KOPT-K1 (cell line): ENCODE measurements around the gene LZTS2.

Experiments
- H3K27ac ChIP-seq: fragments of 200-600 bp; sonication (generic); 2 replicates; pipeline ENCODE4 v1.5.1; 2016; ENCODE audit warnings: antibody characterized with exemption, mild to moderate bottlenecking, low read depth, low read length; ENCODE audit not compliant: poor library complexity, severe bottlenecking
- H3K36me3 ChIP-seq: fragments of 200-600 bp; sonication (generic); 2 replicates; pipeline ENCODE4 v1.5.1; 2017; ENCODE audit warnings: antibody characterized with exemption, mild to moderate bottlenecking, low read length, moderate library complexity; ENCODE audit not compliant: insufficient read depth
- H3K9me3 ChIP-seq: fragments of 200-600 bp; sonication (generic); 2 replicates; pipeline ENCODE4 v1.5.1; 2017; ENCODE audit warnings: antibody characterized with exemption, low read length, mild to moderate bottlenecking; ENCODE audit not compliant: insufficient read depth, poor library complexity, severe bottlenecking

The LZTS2 gene

GRCh38 chr10:100999742-101000126 is at the start of gene LZTS2:
TSS of gene LZTS2 (plus strand) at chr10:100999808. CDS start at chr10:101002539, 2,731 bp downstream.
- Histone ChIP-seq H3K36me3 (peaks cover 3% of the 10 kb centered on the region), H3K27ac (peak within 1 kb of the TSS; percentile 33), H3K9me3 (no peaks in the 10 kb centered on the region)

GRCh38 chr10:100960251-100960650 is 39.4 kb upstream of the LZTS2 start:
- H3K36me3 ChIP-seq, result peaks cover 97% of the 10 kb centered on the region
- H3K27ac ChIP-seq, result no peak overlapping the region
- no peaks in the 10 kb centered on the region for H3K9me3 ChIP-seq

DNA sequence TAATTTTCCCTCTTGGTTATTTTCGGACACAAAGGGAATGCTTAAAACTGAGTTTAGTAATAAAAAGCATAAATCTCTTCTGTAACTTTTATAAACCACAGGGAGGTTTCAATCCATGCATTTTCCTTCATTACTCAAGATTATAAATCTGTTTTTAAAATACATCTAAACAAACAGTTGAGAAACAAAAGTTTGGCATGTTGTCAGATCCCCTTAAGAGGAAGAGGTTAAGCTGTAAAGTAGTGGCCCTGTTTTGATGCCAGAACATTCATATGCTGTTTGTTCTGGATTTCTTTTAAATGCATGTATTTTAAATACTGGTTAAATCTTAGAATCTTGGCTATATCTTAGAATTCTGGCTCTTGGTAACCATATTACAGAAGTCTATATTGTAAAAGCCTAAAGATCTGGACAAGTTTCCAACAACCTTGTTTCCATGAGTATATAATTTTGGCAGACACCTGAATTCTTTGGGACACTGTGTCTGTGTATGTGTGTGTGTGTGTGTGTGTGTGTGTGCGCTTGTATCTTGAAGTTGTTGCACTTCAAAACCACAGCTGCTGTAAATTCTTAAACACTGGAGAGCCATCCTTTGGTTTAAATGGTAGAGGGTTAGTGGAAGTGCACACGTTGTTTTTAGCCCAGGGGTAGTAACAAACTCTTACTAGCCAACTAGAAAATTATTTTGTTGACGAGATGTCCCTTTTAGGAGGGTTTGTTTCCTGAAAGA is 37.1 kb upstream of the LZTS2 start:
- Histone ChIP-seq H3K9me3 (no peaks in the 10 kb centered on the region), H3K27ac (no peak overlapping the region), H3K36me3 (peaks cover 97% of the 10 kb centered on the region)

DNA sequence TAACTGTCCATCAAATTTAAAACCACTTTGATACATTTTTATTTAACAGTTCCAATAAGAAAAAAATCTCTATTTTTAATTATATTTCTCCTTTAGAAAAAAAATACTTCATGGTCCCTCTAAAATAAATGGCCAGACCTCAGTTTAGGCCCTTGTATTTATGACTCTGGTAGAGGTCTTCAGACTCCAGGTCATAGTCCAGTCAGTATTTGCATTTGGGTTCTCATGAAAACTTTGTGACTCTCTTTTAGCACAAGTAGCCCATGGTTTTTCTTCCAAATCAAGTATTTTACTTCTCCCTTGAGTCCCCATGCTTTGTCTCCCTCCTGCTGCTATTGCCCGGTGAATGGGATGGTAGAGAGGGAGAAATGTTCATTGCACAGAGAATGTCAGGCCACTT is 35.8 kb upstream of the LZTS2 start:
- no peak overlapping the region for H3K27ac ChIP-seq
- H3K36me3 ChIP-seq, result peaks cover 85% of the 10 kb centered on the region
- no peaks in the 10 kb centered on the region for H3K9me3 ChIP-seq

GRCh38 chr10:100965820-100966219 is 33.8 kb upstream of the LZTS2 start:
- peaks cover 65% of the 10 kb centered on the region for H3K36me3 ChIP-seq

DNA sequence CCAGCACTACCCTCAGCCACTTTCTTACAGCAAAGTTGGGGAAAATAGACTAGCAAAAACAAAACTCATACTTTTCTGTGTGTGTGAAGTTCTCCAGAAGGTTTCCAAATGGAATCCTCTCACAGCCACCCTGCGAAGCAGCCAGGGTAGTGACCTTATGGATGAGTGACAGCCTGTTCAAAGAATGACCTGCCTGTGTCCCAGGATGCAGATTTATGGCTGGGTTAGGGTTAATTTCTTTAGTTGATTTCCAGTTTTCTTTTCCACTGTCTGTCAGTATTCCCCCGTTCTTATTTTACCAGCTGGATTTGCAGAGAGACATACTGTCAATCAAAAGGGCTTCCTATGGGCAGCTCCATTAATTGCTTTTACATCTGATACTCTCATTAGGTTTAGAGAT is 32.7 kb upstream of the LZTS2 start:
- H3K9me3 ChIP-seq, result no peaks in the 10 kb centered on the region
- peaks cover 55% of the 10 kb centered on the region for H3K36me3 ChIP-seq
- H3K27ac ChIP-seq, result no peak overlapping the region

More at GRCh38 chr10:100965820-100966219, 33.8 kb upstream of the LZTS2 start:
- no peaks in the 10 kb centered on the region for H3K9me3 ChIP-seq
- no peak overlapping the region for H3K27ac ChIP-seq

GRCh38 chr10:100967332-100967731 is 32.3 kb upstream of the LZTS2 start:
- peaks cover 50% of the 10 kb centered on the region for H3K36me3 ChIP-seq
- no peak overlapping the region for H3K27ac ChIP-seq
- H3K9me3 ChIP-seq, result no peaks in the 10 kb centered on the region

DNA sequence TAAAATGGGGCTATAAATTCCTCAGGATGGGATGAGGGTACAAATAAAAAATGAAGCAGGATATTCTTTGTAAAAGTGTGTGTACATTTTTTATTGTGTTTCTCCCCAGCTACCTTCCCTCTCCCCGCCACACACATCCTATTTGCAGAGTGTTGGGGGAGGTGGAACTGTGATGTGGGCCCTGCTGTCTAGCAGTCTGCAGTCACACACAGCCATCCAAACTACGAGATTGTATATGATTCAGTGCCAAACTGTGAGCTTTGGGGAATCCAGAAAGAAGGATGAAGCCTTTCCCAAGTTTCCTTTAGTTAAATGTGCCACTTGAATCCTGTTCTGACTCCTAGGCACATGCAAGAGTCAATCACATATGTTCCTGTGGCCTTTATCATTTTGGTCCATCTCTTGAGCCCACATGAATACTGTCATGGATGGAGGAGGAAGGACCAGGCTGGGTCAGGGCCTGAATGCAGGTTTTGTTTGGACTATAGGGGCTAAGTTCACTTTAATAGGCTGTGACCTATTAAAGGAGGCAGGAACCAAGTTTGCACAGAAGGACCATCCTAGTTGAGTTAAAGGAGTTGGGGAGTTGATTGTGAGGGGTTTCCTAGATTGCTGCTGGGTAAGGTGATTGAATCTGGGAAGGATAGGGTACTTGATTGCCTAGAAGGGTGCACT is 31.4 kb upstream of the LZTS2 start:
- Histone ChIP-seq H3K36me3 (peaks cover 42% of the 10 kb centered on the region), H3K9me3 (no peaks in the 10 kb centered on the region), H3K27ac (no peak overlapping the region)

DNA sequence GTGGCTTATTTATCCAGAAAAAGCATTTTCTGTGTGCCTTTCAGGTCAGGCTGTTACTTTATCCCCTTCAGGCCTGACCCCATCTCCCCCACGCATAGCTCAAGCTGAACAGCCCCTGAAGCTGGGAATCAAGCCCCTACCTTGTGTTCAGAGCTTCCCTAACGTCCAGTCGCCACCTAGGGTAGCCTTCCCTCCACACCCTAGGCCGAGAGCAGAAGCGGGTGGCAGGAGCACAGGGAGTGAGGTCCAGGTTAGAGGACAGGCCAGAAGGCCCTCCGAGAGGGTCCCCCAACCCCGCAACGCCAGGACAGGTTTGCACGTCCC is 30.8 kb upstream of the LZTS2 start:
- no peaks in the 10 kb centered on the region for H3K9me3 ChIP-seq
- peaks cover 35% of the 10 kb centered on the region for H3K36me3 ChIP-seq
- H3K27ac ChIP-seq, result no peak overlapping the region

GRCh38 chr10:100969187-100970075 is 30.2 kb upstream of the LZTS2 start, which contains the start of gene SEMA4G:
TSS of gene SEMA4G (plus strand) at chr10:100969504. CDS start at chr10:100972913, 3,409 bp downstream.
- Histone ChIP-seq H3K36me3 (peaks cover 29% of the 10 kb centered on the region), H3K27ac (no peak within 1 kb of the TSS), H3K9me3 (no peaks in the 10 kb centered on the region)

GRCh38 chr10:100970076-100970913 is 29.3 kb upstream of the LZTS2 start:
- H3K9me3 ChIP-seq, result no peaks in the 10 kb centered on the region
- peaks cover 22% of the 10 kb centered on the region for H3K36me3 ChIP-seq
- no peak overlapping the region for H3K27ac ChIP-seq

DNA sequence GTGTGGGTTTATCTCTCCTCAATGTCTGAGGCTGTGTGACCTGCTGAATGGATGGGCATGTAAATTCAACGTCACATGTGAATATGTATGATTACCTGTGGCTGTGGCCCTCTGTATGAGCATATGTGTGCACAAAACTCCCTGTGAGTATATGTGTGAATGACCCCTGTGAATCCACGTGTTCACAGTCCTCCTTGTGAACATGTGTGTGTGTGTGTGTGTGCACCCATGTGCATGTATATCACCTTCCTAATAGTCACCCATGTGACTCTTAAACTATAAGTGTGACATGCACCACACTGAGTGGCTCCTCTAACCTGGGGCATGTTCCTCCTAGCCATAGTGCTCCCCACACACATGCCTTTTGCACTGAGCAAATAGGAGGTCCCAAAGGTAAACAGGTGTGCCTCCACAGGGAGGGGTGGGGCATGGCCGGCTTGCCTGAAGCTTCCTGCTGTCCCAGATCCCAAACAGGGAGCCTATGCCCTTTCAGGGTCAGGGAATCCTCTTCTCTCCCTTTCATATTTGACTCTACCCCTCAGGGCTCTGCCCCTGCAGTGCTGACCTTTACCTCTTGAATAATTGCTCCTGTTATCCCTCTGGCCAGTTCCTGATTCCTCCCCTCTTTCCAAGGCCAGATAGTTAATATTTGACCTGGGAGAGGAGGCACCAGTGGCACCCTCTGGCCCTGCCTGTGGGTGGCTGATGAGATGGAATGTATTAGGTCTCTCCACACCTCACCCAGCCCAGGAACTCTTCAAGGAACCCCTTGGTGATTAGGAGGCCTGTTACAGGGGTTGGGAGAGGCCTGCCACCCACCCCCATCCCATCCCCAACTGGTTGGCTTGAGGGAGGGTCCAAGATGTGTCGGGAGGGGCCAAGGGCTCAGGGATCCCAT is 28.4 kb upstream of the LZTS2 start:
- no peak overlapping the region for H3K27ac ChIP-seq
- H3K36me3 ChIP-seq, result peaks cover 13% of the 10 kb centered on the region
- H3K9me3 ChIP-seq, result no peaks in the 10 kb centered on the region

- Histone ChIP-seq H3K27ac (no peak overlapping the region), H3K9me3 (no peaks in the 10 kb centered on the region), H3K36me3 (0 out of 2 replicates have a peak, but pooled peaks cover 2% of the 10 kb centered on the region)
Observed at GRCh38 chr10:100972115-100972903, 27.3 kb upstream of the LZTS2 start.
